Medulla oblongata (tissue), 1 donor: ENCODE results near the gene NFIC.
"Not testable (repeated sequence)": the region's sequence is repeated elsewhere in the genome, so short reads cannot be mapped to it uniquely, and the experiment has no call there.

Source experiments
- DNase-seq: peaks from one replicate; pipeline ENCODE4 v3.0.0-alpha.2; 2015; ENCODE audit errors: extremely low spot score

The NFIC gene

GRCh38 chr19:3365836-3366752 lies at the start of gene NFIC:
Gene NFIC (plus strand): TSS chr19:3366583. CDS start chr19:3366637, 54 bp downstream.
- DNase-seq, result peak; percentile 73

GRCh38 chr19:3316659-3317207 lies 49.6 kb upstream of the NFIC start:
- no peak for DNase-seq

- DNase-seq, result no peak
These were observed 46.6 kb upstream of the NFIC start for GRCh38 chr19:3319643-3320353.

- DNase-seq, result no peak
These were observed 46.1 kb upstream of the NFIC start for GRCh38 chr19:3320354-3320670.

GRCh38 chr19:3320853-3321252 lies 45.5 kb upstream of the NFIC start:
- DNase-seq, result no peak

GRCh38 chr19:3321696-3322095 lies 44.7 kb upstream of the NFIC start:
- DNase-seq, result no peak

GRCh38 chr19:3322199-3322978 lies 44.0 kb upstream of the NFIC start:
- no peak for DNase-seq

- no peak for DNase-seq
These were observed 43.4 kb upstream of the NFIC start for GRCh38 chr19:3323026-3323425.

GRCh38 chr19:3323658-3324057 lies 42.7 kb upstream of the NFIC start:
- DNase-seq, result no peak

- DNase-seq, result no peak
These were observed 42.0 kb upstream of the NFIC start for GRCh38 chr19:3324405-3324856.

GRCh38 chr19:3325451-3325850 lies 40.9 kb upstream of the NFIC start:
- no peak for DNase-seq

GRCh38 chr19:3328743-3329142 lies 37.6 kb upstream of the NFIC start:
- DNase-seq, result no peak

- no peak for DNase-seq
These were observed 36.3 kb upstream of the NFIC start for GRCh38 chr19:3330047-3330446.

- not testable (repeated sequence) for DNase-seq
These were observed 34.2 kb upstream of the NFIC start for GRCh38 chr19:3332232-3332631.

GRCh38 chr19:3333020-3333583 lies 33.3 kb upstream of the NFIC start:
- DNase-seq, result no peak

GRCh38 chr19:3333662-3334061 lies 32.7 kb upstream of the NFIC start:
- no peak for DNase-seq

GRCh38 chr19:3334749-3335430 lies 31.5 kb upstream of the NFIC start:
- DNase-seq, result not testable (repeated sequence)

GRCh38 chr19:3335431-3336350 lies 30.7 kb upstream of the NFIC start:
- DNase-seq, result peak; percentile 25

GRCh38 chr19:3336351-3336679 lies 30.1 kb upstream of the NFIC start:
- peak; percentile 6 for DNase-seq
